ENCODE measurements around the gene FRS3.

The FRS3 gene

GRCh38 chr6:41805830-41806774 is 26.4 kb upstream of the FRS3 start:
- Mint-ChIP-seq H3K27ac (no peak overlapping the region), H3K36me3 (ENCODE audit: low read depth) (peaks cover 16% of the 10 kb centered on the region), H3K27me3 (no peaks in the 10 kb centered on the region), H3K4me1 (ENCODE audit: low read depth) (no peaks in the 10 kb centered on the region), H3K9me3 (no peaks in the 10 kb centered on the region), H3K4me3 (no peak overlapping the region)
- intact Hi-C loops (cut with micrococcal nuclease), result no loop called here

GRCh38 chr6:41801380-41801779 is 21.7 kb upstream of the FRS3 start:
- Mint-ChIP-seq H3K27me3 (no peaks in the 10 kb centered on the region), H3K27ac (no peak overlapping the region), H3K9me3 (no peaks in the 10 kb centered on the region), H3K4me1 (ENCODE audit: low read depth) (no peaks in the 10 kb centered on the region), H3K36me3 (ENCODE audit: low read depth) (peaks cover 32% of the 10 kb centered on the region), H3K4me3 (no peak overlapping the region)
- intact Hi-C loops (cut with micrococcal nuclease), result no loop called here

GRCh38 chr6:41799559-41799911 is 19.8 kb upstream of the FRS3 start:
- intact Hi-C loops (cut with micrococcal nuclease), result loop anchor here (10.0 kb wide), 1 partner anchor 45 kb away; no protein-coding TSS in a partner anchor
- no peak overlapping the region for H3K4me3 Mint-ChIP-seq
- H3K9me3 Mint-ChIP-seq, result no peaks in the 10 kb centered on the region
- peaks cover 13% of the 10 kb centered on the region for H3K4me1 Mint-ChIP-seq (ENCODE audit: low read depth)
- no peak overlapping the region for H3K27ac Mint-ChIP-seq
- H3K36me3 Mint-ChIP-seq (ENCODE audit: low read depth), result peaks cover 30% of the 10 kb centered on the region
- no peaks in the 10 kb centered on the region for H3K27me3 Mint-ChIP-seq

GRCh38 chr6:41798901-41799558 is 19.3 kb upstream of the FRS3 start:
- intact Hi-C loops (cut with micrococcal nuclease), result loop anchor here (10.0 kb wide), 1 partner anchor 46 kb away; no protein-coding TSS in a partner anchor
- no peaks in the 10 kb centered on the region for H3K27me3 Mint-ChIP-seq
- H3K9me3 Mint-ChIP-seq, result no peaks in the 10 kb centered on the region
- no peak overlapping the region for H3K4me3 Mint-ChIP-seq
- no peak overlapping the region for H3K27ac Mint-ChIP-seq
- H3K36me3 Mint-ChIP-seq (ENCODE audit: low read depth), result peaks cover 30% of the 10 kb centered on the region
- peaks cover 13% of the 10 kb centered on the region for H3K4me1 Mint-ChIP-seq (ENCODE audit: low read depth)

- intact Hi-C loops (cut with micrococcal nuclease), result loop anchor here (10.0 kb wide), 1 partner anchor 48 kb away; no protein-coding TSS in a partner anchor
- Mint-ChIP-seq H3K27ac (no peak overlapping the region), H3K36me3 (ENCODE audit: low read depth) (peaks cover 52% of the 10 kb centered on the region), H3K4me1 (ENCODE audit: low read depth) (peaks cover 13% of the 10 kb centered on the region), H3K27me3 (no peaks in the 10 kb centered on the region), H3K9me3 (no peaks in the 10 kb centered on the region), H3K4me3 (no peak overlapping the region)
Observed at GRCh38 chr6:41796474-41796873, 16.8 kb upstream of the FRS3 start.

- H3K36me3 Mint-ChIP-seq (ENCODE audit: low read depth), result peaks cover 65% of the 10 kb centered on the region
- no peak overlapping the region for H3K27ac Mint-ChIP-seq
- H3K9me3 Mint-ChIP-seq, result no peaks in the 10 kb centered on the region
- H3K4me3 Mint-ChIP-seq, result no peak overlapping the region
- H3K4me1 Mint-ChIP-seq (ENCODE audit: low read depth), result peaks cover 29% of the 10 kb centered on the region
- intact Hi-C loops (cut with micrococcal nuclease), result loop anchor here (10.0 kb wide), 1 partner anchor 53 kb away; no protein-coding TSS in a partner anchor
- no peaks in the 10 kb centered on the region for H3K27me3 Mint-ChIP-seq
Observed at GRCh38 chr6:41791984-41792383, 12.3 kb upstream of the FRS3 start.

GRCh38 chr6:41791305-41791704 is 11.6 kb upstream of the FRS3 start:
- intact Hi-C loops (cut with micrococcal nuclease), result loop anchor here (10.0 kb wide), 1 partner anchor 53 kb away; no protein-coding TSS in a partner anchor
- Mint-ChIP-seq H3K36me3 (ENCODE audit: low read depth) (peaks cover 65% of the 10 kb centered on the region), H3K27ac (no peak overlapping the region)

GRCh38 chr6:41790045-41790444 is 10.3 kb upstream of the FRS3 start:
- Mint-ChIP-seq H3K4me3 (no peak overlapping the region), H3K4me1 (ENCODE audit: low read depth) (peaks cover 31% of the 10 kb centered on the region), H3K9me3 (no peaks in the 10 kb centered on the region), H3K27ac (no peak overlapping the region), H3K36me3 (ENCODE audit: low read depth) (peaks cover 62% of the 10 kb centered on the region), H3K27me3 (no peaks in the 10 kb centered on the region)
- intact Hi-C loops (cut with micrococcal nuclease), result loop anchor here (10.0 kb wide), 1 partner anchor 55 kb away; no protein-coding TSS in a partner anchor

More at GRCh38 chr6:41791305-41791704, 11.6 kb upstream of the FRS3 start:
- Mint-ChIP-seq H3K9me3 (no peaks in the 10 kb centered on the region), H3K4me1 (ENCODE audit: low read depth) (peaks cover 29% of the 10 kb centered on the region), H3K27me3 (no peaks in the 10 kb centered on the region), H3K4me3 (no peak overlapping the region)

GRCh38 chr6:41789390-41789724 is 9.7 kb upstream of the FRS3 start:
- intact Hi-C loops (cut with micrococcal nuclease), result loop anchor here (5.0 kb wide), 2 partner anchors 108 to 773 kb away; partner anchors contain the start of genes UBR2 and USP49
- Mint-ChIP-seq H3K4me3 (no peak overlapping the region), H3K27ac (no peak overlapping the region), H3K4me1 (ENCODE audit: low read depth) (peaks cover 36% of the 10 kb centered on the region), H3K27me3 (no peaks in the 10 kb centered on the region), H3K36me3 (ENCODE audit: low read depth) (peaks cover 57% of the 10 kb centered on the region), H3K9me3 (no peaks in the 10 kb centered on the region)

GRCh38 chr6:41787219-41787917 is 7.7 kb upstream of the FRS3 start, which contains the start of gene TOMM6:
TSS of gene TOMM6 (plus strand) at chr6:41787694. CDS start at chr6:41787698, 4 bp downstream.
- Mint-ChIP-seq H3K9me3 (no peaks in the 10 kb centered on the region), H3K36me3 (ENCODE audit: low read depth) (peaks cover 44% of the 10 kb centered on the region), H3K4me1 (ENCODE audit: low read depth) (peaks cover 46% of the 10 kb centered on the region), H3K27ac (peak within 1 kb of the TSS; percentile 96), H3K27me3 (no peaks in the 10 kb centered on the region), H3K4me3 (peak within 1 kb of the TSS; percentile 90)
- intact Hi-C loops (cut with micrococcal nuclease), result loop anchor here (1.0 to 5.0 kb wide), 4 partner anchors 53 to 775 kb away; partner anchors contain the start of genes BYSL, MED20, TFEB and UBR2

- Mint-ChIP-seq H3K36me3 (ENCODE audit: low read depth) (peaks cover 36% of the 10 kb centered on the region), H3K27ac (peak overlapping the region; percentile 96), H3K27me3 (peaks cover 1% of the 10 kb centered on the region), H3K4me1 (ENCODE audit: low read depth) (peaks cover 50% of the 10 kb centered on the region), H3K9me3 (no peaks in the 10 kb centered on the region), H3K4me3 (peak overlapping the region; percentile 90)
- intact Hi-C loops (cut with micrococcal nuclease), result loop anchor here (1.0 to 5.0 kb wide), 4 partner anchors 52 to 776 kb away; partner anchors contain the start of genes BYSL, MED20, TFEB and UBR2
Observed at GRCh38 chr6:41786451-41787218, 6.9 kb upstream of the FRS3 start.

- Mint-ChIP-seq H3K36me3 (ENCODE audit: low read depth) (peaks cover 35% of the 10 kb centered on the region), H3K9me3 (no peaks in the 10 kb centered on the region), H3K4me3 (peak overlapping the region; percentile 90), H3K27me3 (peaks cover 1% of the 10 kb centered on the region), H3K4me1 (ENCODE audit: low read depth) (peaks cover 58% of the 10 kb centered on the region), H3K27ac (peak overlapping the region; percentile 96)
- intact Hi-C loops (cut with micrococcal nuclease), result loop anchor here (2.0 to 5.0 kb wide), 3 partner anchors 51 to 776 kb away; partner anchors contain the start of genes TFEB, UBR2 and USP49
Observed at GRCh38 chr6:41785689-41786450, 6.2 kb upstream of the FRS3 start.
